Stimulated activated CD8-positive, alpha-beta memory T cell treated with anti-CD3 and anti-CD28 coated beads, Interleukin-15, amount 100 ng/mL, for 24 hours (primary cell): Measurements from ENCODE around the gene NIN.

Experiments
- DNase-seq: peaks from one replicate; pipeline ENCODE4 v3.0.0-alpha.2; 2020; ENCODE audit warnings: low read depth

The NIN gene

DNA sequence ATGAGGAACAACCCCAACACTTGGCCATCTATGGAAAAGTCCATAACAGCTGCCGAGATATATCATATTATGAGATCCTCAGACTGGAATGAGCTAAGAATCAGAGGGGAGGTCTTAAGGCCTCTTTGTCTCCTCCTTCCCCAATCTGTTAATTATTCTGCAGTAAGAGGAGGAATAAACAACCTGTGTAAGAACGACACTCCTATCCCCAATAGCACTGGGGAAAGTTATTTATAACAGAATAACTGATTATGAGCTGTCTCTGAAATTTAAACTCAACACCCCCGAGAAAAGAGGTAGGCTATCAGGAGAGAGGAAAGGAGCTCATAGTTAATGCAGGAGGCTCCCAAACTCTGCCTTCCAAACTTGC is 68.0 kb downstream of the NIN start:
- DNase-seq, result no peak

DNA sequence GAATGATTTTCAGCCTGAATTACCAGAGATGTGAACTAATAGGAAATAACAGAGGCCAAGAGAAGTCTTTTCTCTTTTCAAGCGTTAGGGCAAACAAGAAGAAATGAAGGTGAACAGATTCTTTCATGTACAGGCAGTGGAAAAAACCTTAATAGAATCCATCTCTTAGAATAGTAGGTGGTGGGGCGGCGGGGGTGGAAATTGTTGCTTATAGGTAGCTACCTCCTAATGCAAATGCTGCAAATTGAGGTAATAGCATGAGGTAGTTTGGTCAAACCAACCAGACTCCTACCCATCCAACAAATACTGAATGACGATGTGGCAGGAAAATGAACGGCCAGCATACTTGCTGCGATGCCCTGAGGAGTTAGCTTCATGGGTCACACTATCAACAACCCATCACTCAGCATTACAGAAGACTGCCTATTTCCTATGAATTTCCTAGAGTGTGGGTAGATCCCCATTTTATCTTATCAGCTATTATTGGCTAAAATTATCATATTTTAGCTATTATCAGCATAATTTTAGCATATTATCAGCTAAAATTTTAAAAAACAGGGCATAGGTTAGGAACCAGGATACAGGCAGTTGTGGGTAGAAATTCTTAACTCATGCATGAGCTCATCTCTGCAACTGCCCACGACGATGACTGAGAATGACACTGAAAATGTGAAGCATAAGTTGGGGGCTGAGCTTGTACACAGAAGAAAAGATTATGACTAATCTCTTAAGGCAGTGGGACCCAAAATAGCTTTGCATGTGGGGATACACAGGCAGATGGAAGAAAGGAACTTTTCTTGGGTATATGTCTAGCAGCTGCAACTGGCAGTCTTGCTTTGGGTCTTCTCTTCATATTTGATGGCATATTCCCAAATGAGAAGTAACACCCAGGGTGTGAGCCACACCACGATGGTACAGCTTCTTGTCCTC is 68.7 kb downstream of the NIN start:
- DNase-seq, result no peak

GRCh38 chr14:50759800-50760543 is 71.0 kb downstream of the NIN start:
- no peak for DNase-seq

- no peak for DNase-seq
Observed at GRCh38 chr14:50758945-50759344, 72.0 kb downstream of the NIN start.

DNA sequence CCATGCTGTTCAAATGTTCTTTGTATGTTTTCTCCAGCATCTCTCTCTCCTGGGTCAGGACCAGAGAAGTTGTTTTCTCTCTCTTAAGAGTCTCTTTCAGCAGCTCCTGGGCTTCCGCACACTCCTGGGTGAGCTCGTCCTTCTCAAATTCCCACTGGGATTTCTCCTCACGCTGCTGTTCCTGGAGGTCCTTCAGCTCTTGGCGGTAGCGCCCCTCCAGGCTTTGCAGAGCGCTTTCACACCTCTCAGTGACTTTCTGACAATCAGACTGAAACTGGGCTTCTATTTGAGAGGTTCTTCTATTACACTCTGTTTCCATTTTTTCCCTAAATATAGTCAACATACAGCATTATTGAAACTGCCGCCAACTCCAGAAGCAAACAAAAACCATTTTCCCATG is 72.7 kb downstream of the NIN start:
- no peak for DNase-seq

DNA sequence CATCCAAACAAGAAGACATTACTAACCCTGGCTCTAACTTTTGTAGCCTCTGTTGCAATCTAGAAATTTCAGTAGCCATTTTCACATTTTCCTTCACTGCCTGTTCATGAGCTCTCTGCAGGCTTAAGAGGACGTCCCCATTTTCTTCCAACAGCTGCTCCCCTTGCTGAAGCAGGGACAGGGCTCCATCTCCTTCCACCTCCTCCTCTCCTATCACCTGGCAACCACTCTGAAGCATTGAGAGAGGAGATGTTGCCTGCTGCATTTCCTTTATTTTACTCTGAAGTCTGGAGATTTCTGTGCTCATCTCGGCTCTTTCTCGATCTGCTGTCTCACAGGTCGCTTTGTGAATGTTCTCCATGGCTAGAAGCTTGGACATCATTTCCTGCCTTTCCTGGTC is 73.3 kb downstream of the NIN start:
- no peak for DNase-seq

GRCh38 chr14:50756300-50756699 is 74.7 kb downstream of the NIN start:
- DNase-seq, result no peak

- no peak for DNase-seq
Observed at GRCh38 chr14:50750323-50750722, 80.6 kb downstream of the NIN start.

GRCh38 chr14:50745401-50746058 is 85.4 kb downstream of the NIN start:
- DNase-seq, result no peak

DNA sequence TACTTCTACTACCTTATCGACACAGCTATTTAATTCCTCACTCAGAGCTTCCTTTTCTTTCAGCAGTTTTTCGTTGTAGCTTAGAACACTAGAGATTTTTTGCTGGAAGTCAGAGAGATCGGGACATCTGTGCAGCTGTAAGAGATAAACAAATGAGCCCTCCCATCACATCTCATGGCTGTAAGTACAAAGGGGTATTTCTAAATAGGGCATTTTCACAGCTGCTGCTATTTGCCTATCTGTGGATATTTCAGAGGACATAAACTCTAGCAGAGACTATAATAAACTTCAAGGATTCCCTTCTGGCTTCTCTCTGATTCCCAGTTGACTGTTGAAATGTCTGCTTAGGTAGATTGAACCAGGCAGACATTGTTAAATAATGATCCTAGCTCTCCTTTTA is 86.7 kb downstream of the NIN start:
- no peak for DNase-seq

- no peak for DNase-seq
Observed at GRCh38 chr14:50741567-50741966, 89.4 kb downstream of the NIN start.

DNA sequence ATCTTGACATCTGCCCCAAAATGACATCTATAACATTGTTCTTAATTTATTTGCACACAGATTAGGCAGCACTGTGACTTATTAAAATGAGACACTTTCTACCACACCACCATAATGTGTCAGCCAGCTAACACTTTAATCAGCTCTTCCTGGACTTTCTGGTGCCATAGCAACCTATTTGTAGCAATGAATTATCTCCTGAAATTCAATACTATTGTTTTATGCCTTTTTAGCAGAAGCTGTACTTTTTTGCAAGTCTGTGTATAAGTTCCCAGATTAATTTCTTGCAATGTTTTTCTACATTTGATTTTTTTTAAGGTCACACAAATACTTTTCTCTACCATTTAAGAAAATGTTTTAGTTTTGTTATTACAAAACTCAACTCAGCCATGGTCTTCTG is 90.1 kb downstream of the NIN start:
- no peak for DNase-seq

GRCh38 chr14:50739186-50739585 is 91.8 kb downstream of the NIN start:
- DNase-seq, result no peak

- no peak for DNase-seq
Observed at GRCh38 chr14:50736932-50737419, 94.0 kb downstream of the NIN start.

- DNase-seq, result no peak
Observed at GRCh38 chr14:50734950-50735695, 95.8 kb downstream of the NIN start.

DNA sequence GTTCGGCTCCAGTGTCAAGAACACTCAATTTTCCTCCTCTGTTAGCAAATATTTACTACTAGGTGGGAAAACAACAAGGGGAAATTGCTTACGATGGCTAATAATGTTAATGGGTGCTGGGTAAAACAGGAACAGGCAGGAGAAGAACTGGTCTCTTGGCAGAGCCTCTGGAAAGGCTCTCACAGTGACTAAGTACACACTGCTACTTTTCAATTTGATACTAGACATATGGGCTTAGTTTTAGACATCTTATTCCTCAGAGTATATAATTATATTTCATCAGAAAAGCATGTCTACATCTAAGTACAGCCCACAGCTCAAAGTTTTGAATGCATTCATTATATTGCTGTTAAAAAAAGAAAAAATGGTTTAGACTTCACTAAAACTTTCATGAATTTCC is 97.5 kb downstream of the NIN start:
- no peak for DNase-seq

- DNase-seq, result no peak
Observed at GRCh38 chr14:50728836-50729235, 102.1 kb downstream of the NIN start.

GRCh38 chr14:50726372-50727107 is 104.4 kb downstream of the NIN start:
- DNase-seq, result no peak

DNA sequence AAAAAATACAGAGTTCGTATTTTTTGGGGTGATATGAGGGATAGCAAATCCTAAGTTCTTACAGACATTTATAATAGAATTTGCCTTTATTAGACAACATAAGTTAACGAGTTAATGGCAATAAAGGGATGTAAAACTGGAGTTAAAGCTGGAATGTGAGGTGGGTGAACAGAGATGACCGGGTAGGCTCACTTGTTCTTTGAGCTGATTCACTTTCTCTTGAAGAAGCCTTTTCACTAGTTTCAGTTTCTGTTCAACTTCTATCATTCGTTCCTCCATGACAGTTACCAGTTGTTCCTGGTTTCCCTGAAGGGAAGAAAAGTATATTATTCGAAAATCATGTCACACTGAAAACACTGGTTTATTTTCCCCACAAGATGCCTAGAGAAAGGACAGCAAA is 105.2 kb downstream of the NIN start:
- DNase-seq, result no peak

DNA sequence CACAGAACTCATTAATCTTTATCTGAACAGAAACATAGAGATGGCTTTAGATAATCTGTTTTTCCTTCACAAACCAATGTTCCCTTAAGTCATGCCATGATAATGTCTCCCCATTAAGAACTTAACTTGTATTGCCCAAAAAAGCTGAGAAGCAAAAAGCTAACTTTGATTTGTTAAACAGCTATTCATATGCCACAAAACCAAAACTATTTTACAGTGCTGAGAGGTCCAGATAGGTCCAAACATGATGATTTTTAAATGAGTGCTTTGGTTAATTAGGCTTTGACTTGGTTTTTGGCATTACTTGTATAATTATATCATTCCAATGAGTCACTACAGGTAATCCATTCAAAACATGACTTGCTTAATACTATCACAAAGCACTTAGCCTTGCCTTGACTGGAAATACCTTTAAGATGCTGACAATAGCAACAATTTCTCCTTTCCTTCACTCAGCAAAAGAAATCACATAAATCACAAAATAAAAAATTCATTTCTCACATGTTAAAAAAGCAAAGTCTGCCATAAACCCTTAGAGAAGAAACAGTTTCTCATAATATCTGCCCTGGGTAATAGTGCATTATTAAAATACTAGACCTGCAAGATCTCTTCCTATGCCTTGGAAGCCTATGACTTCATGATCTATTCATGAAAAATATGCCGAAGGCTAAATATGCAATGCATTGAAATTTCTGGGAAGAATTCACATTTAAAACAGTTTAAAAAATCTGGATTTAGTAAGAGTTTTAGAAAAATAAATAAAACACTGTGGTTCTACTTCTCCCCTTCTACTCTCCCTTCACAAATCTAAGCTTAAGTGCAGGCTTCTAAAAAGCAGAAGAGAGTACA is 110.8 kb downstream of the NIN start:
- DNase-seq, result no peak
